HFF-Myc (cell line): ENCODE results near the gene DLGAP4.
"Not testable (repeated sequence)": the region's sequence is repeated elsewhere in the genome, so short reads cannot be mapped to it uniquely, and the experiment has no call there.

Experiments
- DNase-seq: peaks from one replicate; pipeline ENCODE4 v3.0.0-alpha.2; 2011; ENCODE audit warnings: low read depth; ENCODE audit errors: extremely low read depth
- H3K4me3 ChIP-seq: replicated peaks from 2 replicates; pipeline ENCODE4 v1.5.1; 2011; ENCODE audit warnings: low read depth, mild to moderate bottlenecking, control low read depth, low read length
- CTCF ChIP-seq: IDR thresholded peaks from 2 replicates; pipeline ENCODE4 v1.5.1; 2012; ENCODE audit warnings: mild to moderate bottlenecking, low read depth, low read length, control low read depth; ENCODE audit errors: missing control alignments

Gene DLGAP4

DNA sequence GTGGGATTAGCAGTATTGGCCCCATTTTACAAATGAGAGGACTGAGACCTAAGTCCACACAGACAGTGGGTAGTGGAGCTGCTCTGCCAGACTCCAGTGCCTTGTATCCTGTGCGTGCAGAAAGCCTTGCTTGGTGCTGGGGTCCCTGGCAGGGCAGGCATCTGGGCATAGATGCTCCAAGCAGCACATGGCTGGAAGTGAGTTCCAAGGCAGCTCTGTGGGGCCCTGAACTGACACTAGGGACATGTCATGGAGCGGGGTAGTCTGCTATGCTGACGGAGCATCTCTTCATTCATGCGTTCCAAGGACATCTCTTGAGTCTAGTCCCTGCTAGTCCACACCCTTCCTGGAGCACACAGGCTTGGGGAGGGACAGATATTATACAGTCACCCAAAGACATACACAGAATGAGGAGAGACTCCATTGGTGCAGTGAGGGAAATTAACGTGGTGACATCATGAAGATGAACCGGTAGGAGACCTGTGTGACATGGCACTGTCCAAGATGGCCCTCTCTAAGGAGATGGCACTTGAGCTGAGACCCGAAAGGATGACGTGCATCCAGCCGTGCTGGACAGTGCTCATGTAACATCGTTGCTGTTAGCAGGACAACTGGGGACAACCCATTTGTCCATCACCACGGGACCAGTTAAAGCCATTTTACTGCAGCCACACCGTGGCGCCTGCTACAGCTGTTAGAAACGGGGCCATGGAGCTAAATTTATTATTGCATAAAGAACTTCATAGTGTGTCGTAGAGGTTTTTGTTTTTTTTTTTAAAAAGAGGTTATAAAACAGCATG is 65.1 kb downstream of the DLGAP4 start:
- no peak for DNase-seq
- TF ChIP-seq CTCF: no peak
- no peak overlapping the region for H3K4me3 ChIP-seq

- H3K4me3 ChIP-seq: no peak overlapping the region
- no peak for DNase-seq
- TF ChIP-seq CTCF: no peak
These were observed 66.5 kb downstream of the DLGAP4 start for GRCh38 chr20:36372666-36373065.

DNA sequence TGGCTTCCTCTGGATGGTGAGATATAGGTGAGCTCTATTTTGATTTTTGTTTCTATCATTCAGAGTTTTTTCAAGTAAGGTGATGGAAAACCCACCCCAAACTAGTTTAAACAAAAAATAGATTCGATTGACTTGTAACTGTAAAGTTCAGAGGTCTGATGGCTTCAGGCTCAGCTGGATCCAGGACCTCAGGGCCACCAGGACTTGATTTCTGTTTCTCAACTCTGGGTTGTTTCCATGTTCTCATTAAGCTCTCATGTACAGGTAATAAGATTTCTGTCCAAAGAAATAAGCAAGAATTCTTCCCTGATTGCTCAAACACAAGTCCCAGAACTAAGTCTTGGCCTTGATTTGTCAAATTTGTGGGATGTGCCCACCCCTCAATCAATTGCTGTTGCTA is 67.0 kb downstream of the DLGAP4 start:
- no peak for TF ChIP-seq CTCF
- no peak for DNase-seq
- H3K4me3 ChIP-seq: no peak overlapping the region

- no peak for DNase-seq
- TF ChIP-seq CTCF: no peak
- no peak overlapping the region for H3K4me3 ChIP-seq
These were observed 68.9 kb downstream of the DLGAP4 start for GRCh38 chr20:36374995-36375394.

DNA sequence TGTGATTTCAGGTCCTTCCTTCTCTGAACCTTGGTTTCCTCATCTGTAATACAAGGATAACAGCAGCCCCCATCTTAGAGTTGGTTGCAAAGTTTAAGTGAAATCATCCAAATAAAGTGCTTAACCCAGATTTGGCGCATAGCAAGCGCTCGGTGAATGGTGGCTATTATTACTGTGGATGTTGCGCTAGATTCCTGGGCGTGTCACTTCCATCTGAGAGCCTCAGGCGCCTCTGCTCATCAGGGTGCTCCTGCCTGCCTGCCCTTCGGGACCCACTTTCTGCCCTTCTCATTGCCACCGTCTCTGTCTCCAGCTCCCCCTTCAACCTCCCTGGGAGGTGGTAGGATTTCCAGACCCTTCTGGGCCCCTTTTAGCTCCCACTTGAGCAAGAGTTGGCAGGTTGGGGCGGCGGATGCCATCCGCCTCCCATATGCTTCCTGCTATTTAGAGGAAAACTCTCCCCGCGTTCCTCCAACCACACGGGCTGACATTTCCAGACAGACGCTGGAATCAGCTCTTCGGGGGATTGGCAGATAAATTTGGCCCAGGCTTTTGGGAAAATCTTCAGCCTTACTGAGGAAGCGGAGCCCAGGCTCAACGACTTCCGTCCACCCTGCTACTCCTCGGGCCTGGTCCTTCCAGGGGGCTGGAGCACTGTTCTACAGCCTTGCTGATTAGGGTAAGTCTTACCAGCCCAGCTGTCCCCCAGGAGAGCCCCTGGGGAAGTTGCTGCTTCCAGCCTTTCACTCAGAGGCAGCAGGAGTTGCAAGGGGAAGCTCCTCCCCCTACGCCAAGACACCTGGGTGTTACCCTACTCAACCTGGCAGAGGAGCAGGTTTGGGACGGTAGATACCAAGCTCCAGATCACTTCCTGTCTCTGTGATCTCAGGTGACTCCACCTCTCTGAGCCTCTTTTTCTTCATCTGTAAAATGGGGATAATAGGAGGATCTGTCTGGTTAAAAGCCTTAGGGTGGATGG is 71.5 kb downstream of the DLGAP4 start:
- TF ChIP-seq CTCF: no peak
- H3K4me3 ChIP-seq: no peak overlapping the region
- no peak for DNase-seq

- no peak for TF ChIP-seq CTCF
- no peak overlapping the region for H3K4me3 ChIP-seq
- DNase-seq: no peak
These were observed 72.5 kb downstream of the DLGAP4 start for GRCh38 chr20:36378686-36379085.

- not testable (repeated sequence) for DNase-seq, H3K4me3 ChIP-seq
These were observed 73.8 kb downstream of the DLGAP4 start for GRCh38 chr20:36379914-36380313.
